ENCODE data around the gene PAQR5. TPM values are rescaled to one million over a fixed set of nuclear protein-coding genes. Genes with fewer than 3 reads are reported as not detected.

Gene PAQR5
- total RNA-seq, 1 experiment from 2014 or later: 9.4 TPM

DNA sequence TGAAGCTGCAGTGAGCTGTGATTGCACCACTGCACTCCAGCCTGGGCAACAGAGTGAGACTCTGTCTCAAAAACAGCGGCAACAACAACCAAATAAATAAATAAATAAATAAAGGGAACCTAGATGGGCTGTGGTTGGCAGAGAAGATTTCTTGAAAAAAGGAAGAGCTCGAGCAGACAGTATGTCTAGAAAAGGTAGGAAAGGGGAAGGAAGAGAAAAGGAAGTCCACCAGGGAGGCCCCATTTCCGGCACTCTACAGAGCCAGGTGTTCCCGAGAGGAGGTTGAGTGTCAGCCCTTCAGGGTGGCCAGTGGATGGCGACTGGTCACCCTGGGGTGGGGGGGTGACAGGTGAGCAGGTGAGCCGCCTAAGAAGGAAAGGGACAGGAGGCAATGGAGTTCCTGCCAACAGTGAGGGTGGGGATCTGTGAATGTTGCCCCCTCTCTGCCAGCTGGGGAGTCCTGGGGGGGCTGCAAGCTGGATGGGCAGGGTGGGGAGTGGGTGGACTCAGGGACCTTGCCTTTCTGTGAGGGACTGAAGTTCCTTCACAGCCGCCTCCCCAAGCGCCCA, 14.8 kb downstream of the PAQR5 start:
- ATAC-seq (no peak), DNase-seq (ENCODE audit: low spot score) (no peak)
- TF ChIP-seq, protein P1, sequence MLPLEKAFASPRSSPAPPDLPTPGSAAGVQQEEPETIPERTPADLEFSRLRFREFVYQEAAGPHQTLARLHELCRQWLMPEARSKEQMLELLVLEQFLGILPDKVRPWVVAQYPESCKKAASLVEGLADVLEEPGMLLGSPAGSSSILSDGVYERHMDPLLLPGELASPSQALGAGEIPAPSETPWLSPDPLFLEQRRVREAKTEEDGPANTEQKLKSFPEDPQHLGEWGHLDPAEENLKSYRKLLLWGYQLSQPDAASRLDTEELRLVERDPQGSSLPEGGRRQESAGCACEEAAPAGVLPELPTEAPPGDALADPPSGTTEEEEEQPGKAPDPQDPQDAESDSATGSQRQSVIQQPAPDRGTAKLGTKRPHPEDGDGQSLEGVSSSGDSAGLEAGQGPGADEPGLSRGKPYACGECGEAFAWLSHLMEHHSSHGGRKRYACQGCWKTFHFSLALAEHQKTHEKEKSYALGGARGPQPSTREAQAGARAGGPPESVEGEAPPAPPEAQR (CRISPR knock-in tag; IDR thresholded peaks at IDR 0.05): no peak
- TF ChIP-seq ZNF121 (CRISPR knock-in tag; IDR thresholded peaks at IDR 0.05) (no peak), ESRRA (CRISPR knock-in tag; IDR thresholded peaks at IDR 0.05; ENCODE audit: borderline replicate concordance) (no peak)
- TF ChIP-seq, protein P2, sequence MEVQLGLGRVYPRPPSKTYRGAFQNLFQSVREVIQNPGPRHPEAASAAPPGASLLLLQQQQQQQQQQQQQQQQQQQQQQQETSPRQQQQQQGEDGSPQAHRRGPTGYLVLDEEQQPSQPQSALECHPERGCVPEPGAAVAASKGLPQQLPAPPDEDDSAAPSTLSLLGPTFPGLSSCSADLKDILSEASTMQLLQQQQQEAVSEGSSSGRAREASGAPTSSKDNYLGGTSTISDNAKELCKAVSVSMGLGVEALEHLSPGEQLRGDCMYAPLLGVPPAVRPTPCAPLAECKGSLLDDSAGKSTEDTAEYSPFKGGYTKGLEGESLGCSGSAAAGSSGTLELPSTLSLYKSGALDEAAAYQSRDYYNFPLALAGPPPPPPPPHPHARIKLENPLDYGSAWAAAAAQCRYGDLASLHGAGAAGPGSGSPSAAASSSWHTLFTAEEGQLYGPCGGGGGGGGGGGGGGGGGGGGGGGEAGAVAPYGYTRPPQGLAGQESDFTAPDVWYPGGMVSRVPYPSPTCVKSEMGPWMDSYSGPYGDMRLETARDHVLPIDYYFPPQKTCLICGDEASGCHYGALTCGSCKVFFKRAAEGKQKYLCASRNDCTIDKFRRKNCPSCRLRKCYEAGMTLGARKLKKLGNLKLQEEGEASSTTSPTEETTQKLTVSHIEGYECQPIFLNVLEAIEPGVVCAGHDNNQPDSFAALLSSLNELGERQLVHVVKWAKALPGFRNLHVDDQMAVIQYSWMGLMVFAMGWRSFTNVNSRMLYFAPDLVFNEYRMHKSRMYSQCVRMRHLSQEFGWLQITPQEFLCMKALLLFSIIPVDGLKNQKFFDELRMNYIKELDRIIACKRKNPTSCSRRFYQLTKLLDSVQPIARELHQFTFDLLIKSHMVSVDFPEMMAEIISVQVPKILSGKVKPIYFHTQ (CRISPR knock-in tag; IDR thresholded peaks at IDR 0.05): no peak
- Mint-ChIP-seq H3K27me3 (ENCODE audit: low read depth) (no peaks in the 10 kb centered on the region), H3K4me1 (peaks cover 21% of the 10 kb centered on the region), H3K36me3 (no peaks in the 10 kb centered on the region), H3K4me3 (no peak overlapping the region), H3K27ac (no peak overlapping the region), H3K9me3 (no peaks in the 10 kb centered on the region)
- CTCF ChIA-PET: interaction anchor here (0.6 to 0.9 kb wide), 2 partner anchors 9 to 28 kb away, joined by 3 to 4 read pairs; no protein-coding TSS in a partner anchor
- POLR2A ChIA-PET: no interaction called here

DNA sequence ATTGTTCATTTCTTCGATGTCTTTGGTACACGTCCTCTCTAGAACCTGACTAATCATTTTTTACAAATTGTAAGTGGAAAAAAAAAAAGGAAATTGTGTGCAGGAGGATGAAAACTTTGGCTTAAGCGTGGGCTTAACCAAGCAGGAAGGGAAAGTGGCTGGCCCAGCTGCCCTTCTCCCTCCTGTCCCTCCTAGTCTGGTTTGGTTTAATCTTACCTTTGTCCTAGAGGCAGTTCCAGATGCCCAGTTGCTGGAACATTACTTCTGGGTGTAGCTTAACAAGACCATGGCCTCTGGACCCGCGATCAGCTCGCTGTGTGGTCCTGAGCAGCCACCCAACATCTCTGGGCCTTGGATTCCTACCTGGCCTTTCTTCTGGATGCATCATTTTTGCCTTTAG, 15.4 kb downstream of the PAQR5 start:
- no peak for DNase-seq (ENCODE audit: low spot score)
- TF ChIP-seq ZBTB21 (CRISPR knock-in tag; IDR thresholded peaks at IDR 0.05; ENCODE audit: borderline replicate concordance) (no peak), TP53 (CRISPR knock-in tag; IDR thresholded peaks at IDR 0.05) (no peak), ZNF423 (CRISPR knock-in tag; IDR thresholded peaks at IDR 0.05) (no peak), ZNF121 (CRISPR knock-in tag; IDR thresholded peaks at IDR 0.05) (no peak), IRF2 (CRISPR knock-in tag; IDR thresholded peaks at IDR 0.05; ENCODE audit: borderline replicate concordance, low read depth) (no peak), CBFB (CRISPR knock-in tag; IDR thresholded peaks at IDR 0.05; ENCODE audit: low read depth) (no peak), RORB (CRISPR knock-in tag; IDR thresholded peaks at IDR 0.05) (no peak), NR3C1 (CRISPR knock-in tag; conservative IDR thresholded peaks at IDR 0.05; ENCODE audit: low read depth) (no peak), ZNF416 (CRISPR knock-in tag; IDR thresholded peaks at IDR 0.05) (no peak)
- TF ChIP-seq, protein P3, sequence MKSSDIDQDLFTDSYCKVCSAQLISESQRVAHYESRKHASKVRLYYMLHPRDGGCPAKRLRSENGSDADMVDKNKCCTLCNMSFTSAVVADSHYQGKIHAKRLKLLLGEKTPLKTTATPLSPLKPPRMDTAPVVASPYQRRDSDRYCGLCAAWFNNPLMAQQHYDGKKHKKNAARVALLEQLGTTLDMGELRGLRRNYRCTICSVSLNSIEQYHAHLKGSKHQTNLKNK (CRISPR knock-in tag; IDR thresholded peaks at IDR 0.05): no peak
- TF ChIP-seq, protein P4, sequence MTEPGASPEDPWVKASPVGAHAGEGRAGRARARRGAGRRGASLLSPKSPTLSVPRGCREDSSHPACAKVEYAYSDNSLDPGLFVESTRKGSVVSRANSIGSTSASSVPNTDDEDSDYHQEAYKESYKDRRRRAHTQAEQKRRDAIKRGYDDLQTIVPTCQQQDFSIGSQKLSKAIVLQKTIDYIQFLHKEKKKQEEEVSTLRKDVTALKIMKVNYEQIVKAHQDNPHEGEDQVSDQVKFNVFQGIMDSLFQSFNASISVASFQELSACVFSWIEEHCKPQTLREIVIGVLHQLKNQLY (CRISPR knock-in tag; IDR thresholded peaks at IDR 0.05): no peak
- TF ChIP-seq, protein P5, sequence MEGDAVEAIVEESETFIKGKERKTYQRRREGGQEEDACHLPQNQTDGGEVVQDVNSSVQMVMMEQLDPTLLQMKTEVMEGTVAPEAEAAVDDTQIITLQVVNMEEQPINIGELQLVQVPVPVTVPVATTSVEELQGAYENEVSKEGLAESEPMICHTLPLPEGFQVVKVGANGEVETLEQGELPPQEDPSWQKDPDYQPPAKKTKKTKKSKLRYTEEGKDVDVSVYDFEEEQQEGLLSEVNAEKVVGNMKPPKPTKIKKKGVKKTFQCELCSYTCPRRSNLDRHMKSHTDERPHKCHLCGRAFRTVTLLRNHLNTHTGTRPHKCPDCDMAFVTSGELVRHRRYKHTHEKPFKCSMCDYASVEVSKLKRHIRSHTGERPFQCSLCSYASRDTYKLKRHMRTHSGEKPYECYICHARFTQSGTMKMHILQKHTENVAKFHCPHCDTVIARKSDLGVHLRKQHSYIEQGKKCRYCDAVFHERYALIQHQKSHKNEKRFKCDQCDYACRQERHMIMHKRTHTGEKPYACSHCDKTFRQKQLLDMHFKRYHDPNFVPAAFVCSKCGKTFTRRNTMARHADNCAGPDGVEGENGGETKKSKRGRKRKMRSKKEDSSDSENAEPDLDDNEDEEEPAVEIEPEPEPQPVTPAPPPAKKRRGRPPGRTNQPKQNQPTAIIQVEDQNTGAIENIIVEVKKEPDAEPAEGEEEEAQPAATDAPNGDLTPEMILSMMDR (IDR thresholded peaks at IDR 0.05): no peak
- TF ChIP-seq, protein P6, sequence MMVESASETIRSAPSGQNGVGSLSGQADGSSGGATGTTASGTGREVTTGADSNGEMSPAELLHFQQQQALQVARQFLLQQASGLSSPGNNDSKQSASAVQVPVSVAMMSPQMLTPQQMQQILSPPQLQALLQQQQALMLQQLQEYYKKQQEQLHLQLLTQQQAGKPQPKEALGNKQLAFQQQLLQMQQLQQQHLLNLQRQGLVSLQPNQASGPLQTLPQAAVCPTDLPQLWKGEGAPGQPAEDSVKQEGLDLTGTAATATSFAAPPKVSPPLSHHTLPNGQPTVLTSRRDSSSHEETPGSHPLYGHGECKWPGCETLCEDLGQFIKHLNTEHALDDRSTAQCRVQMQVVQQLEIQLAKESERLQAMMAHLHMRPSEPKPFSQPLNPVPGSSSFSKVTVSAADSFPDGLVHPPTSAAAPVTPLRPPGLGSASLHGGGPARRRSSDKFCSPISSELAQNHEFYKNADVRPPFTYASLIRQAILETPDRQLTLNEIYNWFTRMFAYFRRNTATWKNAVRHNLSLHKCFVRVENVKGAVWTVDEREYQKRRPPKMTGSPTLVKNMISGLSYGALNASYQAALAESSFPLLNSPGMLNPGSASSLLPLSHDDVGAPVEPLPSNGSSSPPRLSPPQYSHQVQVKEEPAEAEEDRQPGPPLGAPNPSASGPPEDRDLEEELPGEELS (CRISPR knock-in tag; IDR thresholded peaks at IDR 0.05): no peak
- TF ChIP-seq, protein P7, sequence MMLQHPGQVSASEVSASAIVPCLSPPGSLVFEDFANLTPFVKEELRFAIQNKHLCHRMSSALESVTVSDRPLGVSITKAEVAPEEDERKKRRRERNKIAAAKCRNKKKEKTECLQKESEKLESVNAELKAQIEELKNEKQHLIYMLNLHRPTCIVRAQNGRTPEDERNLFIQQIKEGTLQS (CRISPR knock-in tag; conservative IDR thresholded peaks at IDR 0.05): no peak
- Mint-ChIP-seq H3K27ac (no peak overlapping the region), H3K36me3 (no peaks in the 10 kb centered on the region), H3K4me3 (no peak overlapping the region), H3K27me3 (ENCODE audit: low read depth) (no peaks in the 10 kb centered on the region), H3K9me3 (no peaks in the 10 kb centered on the region), H3K4me1 (peaks cover 21% of the 10 kb centered on the region)
- CTCF ChIA-PET: no interaction called here
- no peak for ATAC-seq
- POLR2A ChIA-PET: no interaction called here

Data from WTC11 (cell line).